ENCODE results near the gene SMTNL1. TPM values are rescaled to one million over a fixed set of nuclear protein-coding genes. Genes with fewer than 3 reads are reported as not detected.

Gene SMTNL1
- total RNA-seq, 1 donor from 2014 or later, result not detected

GRCh38 chr11:57546869-57547475, 9.6 kb downstream of the SMTNL1 start:
- peak; percentile 50 for DNase-seq

DNA sequence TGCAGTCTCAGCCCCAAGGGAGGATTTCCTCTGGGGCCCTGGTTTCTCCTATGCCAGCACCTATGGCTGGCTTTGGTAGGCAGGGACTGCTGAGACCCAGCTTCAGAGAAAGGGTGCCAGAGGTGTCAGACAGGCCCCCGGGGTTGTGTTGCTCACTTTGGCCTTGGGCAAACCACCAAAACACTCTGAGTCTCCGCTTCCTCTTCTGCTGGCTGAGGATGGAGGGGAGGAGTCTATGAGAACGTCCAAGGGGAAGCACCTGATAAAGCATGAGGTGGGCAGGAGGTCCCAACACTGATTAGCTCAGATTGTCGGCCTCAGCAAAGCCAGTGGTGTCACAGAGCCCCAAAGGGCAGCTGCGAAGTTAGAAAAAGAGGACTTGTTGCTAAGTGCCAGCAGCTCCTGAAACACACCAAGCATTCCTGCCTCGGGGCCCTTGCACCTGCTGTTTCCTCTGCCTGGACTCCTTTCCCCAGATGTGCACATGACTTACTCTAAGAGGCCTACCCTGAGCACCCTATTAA, 10.5 kb downstream of the SMTNL1 start:
- DNase-seq, result peak; percentile 63

DNA sequence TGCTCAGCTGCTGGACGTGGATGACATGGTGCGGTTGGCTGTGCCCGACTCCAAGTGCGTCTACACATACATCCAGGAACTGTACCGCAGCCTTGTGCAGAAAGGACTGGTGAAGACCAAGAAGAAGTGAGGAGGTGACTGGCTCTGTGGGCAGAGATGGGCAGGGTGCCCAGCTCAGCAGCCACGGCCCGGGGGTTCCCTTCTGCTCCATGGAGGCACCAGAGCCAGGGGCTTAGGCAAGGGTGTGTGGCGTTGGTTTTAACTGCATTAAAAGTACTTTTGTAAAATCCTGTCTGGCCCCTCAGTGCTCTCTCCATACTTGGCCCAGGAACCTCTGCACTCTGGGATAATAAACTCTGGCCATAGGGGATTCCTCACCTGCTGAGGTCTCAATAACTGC, 12.6 kb downstream of the SMTNL1 start:
- no peak for DNase-seq

- no peak for DNase-seq
These were observed 14.5 kb downstream of the SMTNL1 start for GRCh38 chr11:57551941-57552340.

GRCh38 chr11:57552479-57552878, 15.1 kb downstream of the SMTNL1 start:
- DNase-seq, result no peak

DNA sequence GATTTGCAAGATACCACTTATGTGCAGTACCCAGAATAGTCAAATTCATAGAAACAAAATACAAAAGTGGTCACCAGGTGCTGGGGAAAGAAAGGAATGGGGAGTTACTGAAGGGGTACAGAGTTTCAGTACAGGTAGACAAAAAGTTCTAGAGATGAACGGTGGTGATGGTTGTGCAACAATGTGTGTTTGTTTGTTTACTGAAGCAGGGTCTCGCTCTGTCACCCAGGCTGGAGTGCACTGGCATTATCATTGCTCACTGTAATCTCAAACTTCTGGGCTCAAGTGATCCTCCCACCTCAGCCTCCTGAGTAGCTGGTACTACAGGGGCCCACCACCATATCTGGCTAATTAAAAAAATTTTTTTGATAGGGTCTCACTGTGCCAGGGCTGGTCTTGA, 18.0 kb downstream of the SMTNL1 start:
- no peak for DNase-seq

DNA sequence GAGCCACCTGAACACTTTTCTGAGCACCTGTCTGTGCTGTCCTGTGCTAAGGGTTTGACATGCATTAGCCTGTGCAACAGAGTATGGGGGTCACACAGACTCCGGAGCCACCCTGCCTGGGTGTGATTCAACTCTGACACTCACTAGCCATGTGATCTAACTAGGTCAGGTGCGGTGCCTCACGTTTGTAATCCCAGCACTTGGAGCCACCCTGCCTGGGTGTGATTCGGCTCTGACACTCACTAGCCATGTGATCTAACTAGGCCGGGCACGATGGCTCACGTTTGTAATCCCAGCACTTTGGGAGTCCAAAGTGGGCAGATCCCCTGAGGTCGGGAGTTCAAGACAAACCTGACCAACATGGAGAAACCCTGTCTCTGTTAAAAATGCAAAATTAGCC, 18.6 kb downstream of the SMTNL1 start:
- no peak for DNase-seq

GRCh38 chr11:57560146-57560545, 22.8 kb downstream of the SMTNL1 start:
- DNase-seq, result no peak

DNA sequence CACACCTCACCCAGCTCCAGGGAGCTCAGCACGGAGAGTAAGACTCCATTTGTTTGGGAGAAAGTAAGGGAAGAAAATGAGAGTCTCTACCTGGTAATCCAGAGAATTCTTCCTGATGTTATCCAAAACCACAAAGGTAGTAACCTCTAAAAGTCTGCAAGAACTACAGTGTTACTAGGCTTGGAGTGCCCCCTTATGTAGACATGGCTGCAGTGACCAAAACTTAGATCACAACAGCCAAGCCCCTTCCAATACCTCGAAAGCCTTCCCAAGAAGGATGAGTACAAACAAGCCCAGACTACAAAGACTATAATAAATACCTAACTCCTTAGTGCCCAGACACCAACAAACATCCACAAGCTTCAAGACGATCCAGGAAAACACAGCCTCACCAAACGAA, 25.2 kb downstream of the SMTNL1 start:
- no peak for DNase-seq

DNA sequence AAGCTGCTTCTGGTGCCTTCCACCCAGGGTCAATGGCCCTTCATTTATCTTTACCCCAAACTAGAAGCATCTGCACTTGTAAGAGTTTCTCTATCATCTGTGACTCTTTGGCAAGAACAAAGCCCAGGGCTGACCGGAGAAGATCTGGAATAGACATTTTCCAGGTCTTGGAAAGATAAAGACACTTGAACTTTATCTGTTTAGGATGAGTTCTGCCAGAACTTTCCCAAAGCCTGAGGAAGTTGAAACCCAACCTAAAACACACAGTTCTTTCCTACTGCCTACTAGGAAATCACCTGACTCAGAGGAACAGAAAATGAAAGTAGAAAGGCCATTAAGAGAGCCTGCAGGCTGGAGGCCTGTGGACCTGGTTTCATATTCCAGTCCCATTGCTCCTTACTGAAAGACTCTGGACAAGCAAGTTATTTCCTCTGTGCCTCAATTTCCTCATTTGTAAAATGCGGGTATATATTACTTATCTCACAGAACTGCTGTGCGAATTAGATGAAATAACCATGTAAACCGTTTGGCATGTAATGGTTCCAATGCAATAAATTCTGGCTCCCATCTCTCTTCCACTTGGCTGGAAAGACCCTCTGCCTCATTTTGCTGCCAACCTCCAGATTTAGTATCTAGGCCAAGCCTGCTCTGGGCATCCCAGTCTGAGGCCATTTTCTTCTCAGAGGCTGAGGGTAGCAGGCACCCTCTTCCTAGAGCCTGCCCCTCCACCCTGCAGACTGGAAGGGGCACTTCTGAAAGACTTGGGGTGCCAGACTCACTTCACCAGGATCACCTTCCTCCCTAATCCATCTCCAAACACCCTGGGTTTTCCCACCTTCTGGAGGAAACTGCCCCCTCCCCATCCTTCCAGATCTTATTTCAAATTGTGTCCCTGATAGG, 28.9 kb downstream of the SMTNL1 start:
- DNase-seq, result peak; percentile 62

- DNase-seq, result peak; percentile 19
These were observed 29.6 kb downstream of the SMTNL1 start for GRCh38 chr11:57566905-57567514.

GRCh38 chr11:57567515-57568329, 30.3 kb downstream of the SMTNL1 start, which contains the start of gene UBE2L6:
Gene UBE2L6 (minus strand): TSS chr11:57567672. CDS start chr11:57567611, 61 bp downstream.
- peak; percentile 56 for DNase-seq

GRCh38 chr11:57568330-57568766, 31.0 kb downstream of the SMTNL1 start:
- peak; percentile 85 for DNase-seq

- DNase-seq, result no peak
These were observed 34.2 kb downstream of the SMTNL1 start for GRCh38 chr11:57571606-57572005.

DNA sequence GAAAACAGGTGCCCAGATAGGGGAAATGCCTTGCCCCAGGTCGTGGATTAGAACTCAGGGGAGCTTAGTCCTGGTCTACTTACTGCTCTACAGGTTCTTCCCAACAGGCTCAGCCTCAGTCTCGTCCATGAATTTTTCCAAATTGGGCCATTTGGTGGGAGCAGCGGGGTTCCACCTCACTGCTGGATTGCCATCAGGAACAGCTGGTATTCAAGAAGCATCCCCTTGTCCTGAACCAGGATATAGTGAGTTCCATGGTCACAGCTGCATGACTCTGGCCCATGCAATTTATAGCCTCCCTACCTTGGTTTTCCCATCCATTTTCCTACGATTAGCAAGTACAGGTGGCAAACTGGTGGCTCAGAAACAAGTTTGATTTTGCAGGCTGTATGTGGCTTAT, 36.7 kb downstream of the SMTNL1 start:
- DNase-seq, result no peak

DNA sequence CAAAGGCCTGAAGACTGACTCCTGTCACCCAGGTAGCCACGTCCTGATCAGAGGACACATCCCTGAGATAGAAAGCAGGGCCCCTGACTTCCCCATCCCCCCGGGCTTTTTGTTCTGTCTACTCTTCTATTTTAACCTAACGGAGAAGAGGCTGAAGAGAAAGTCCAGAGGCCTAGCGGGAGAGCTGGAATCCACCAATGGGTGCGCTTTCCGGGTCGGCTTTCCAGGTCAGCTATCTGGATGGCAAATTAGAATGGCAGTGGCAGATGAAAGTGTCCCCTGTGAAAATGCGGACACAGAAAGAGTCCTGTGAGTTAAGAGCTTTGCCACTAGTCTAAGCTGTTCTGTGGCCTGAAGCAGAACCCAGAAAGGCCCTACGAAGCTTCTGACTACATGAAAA, 46.9 kb downstream of the SMTNL1 start:
- DNase-seq, result no peak

- no peak for DNase-seq
These were observed 47.9 kb downstream of the SMTNL1 start for GRCh38 chr11:57585301-57585700.

DNA sequence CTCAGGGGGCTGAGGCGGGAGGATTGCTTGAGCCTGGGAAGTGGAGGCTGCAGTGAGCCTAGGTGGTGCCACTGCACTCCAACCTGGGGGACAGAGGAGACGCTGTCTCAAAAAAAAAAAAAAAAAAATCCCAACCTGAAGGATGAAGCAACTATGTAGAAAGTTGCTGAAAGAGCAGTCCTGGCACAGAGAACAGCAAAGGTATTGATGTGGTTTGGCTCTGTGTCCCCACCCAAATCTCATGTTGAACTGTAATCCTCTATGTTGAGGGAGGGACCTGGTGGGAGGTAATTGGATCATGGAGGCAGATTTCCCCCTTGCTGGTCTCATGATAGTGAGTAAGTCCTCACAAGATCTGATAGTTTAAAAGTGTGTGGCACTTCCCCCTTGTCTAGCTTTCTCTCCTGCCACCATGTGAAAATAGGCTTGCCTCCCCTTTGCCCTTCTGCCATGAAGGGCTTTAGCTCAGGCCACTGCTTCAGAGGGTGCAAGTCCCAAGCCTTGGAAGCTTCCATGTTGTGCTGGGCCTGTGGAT, 49.4 kb downstream of the SMTNL1 start:
- DNase-seq, result no peak

DNA sequence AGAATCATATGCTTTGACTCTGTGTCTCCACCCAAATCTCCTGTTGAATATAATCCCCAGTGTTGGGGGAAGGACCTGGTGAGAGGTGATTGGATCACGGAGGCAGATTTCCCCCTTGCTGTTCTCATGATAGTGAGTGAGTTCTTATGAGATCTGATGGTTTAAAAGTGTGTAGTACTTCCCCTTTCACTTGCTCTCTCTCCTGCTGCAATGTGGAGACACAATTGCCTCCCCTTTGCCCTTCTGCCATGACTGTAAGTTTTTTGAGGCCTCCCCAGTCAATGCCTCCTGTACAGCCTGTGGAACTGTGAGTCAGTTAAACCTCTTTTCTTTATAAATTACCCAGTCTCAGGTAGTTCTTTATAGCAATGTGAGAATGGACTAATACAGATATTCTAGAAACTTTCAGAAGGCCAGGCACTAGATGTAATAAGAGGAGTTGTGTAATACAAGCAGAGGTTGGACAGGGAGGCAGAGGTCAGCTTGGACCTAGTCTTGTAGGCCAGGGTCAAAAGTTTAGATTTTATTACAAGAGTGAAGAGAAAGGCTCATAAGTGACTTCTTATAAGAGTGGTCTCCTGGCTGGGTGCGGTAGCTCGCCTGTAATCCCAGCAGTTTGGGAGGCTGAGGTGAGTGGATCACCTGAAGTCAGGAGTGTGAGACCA, 50.8 kb downstream of the SMTNL1 start:
- DNase-seq, result no peak

DNA sequence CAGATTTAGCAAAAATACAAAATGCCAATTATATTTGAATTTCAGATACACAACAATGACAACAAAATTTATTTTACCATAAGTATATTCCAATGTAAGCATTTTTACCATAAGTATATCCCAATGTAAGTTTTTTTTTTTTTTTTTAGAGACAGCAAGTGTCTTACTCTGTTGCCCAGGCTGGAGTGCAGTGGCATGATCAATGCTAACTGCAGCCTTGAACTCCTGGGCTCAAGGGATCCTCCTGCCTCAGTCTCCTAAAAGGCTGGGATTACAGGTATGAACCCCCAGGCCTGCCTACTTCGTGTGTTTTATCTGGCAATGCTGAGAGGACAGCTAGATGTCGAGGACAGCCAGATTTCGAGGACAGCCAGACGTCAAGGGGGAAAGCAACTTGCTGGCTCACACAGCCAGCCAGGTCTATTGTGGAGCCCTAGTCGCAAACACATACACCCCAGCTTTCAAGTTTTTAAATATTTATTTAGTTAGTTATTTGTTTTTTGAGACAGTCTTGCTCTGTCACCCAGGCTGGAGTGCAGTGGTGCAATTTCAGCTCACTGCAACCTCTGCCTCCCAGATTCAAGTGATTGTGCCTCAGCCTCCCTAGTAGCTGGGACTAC, 59.0 kb downstream of the SMTNL1 start:
- DNase-seq, result no peak

- no peak for DNase-seq
These were observed 60.1 kb downstream of the SMTNL1 start, which contains the start of gene SERPING1 for GRCh38 chr11:57597461-57597915. Gene SERPING1 (plus strand): TSS chr11:57597685. CDS start chr11:57598271, 586 bp downstream.
